Measurements from ENCODE around the gene TUBGCP3.

The TUBGCP3 gene

DNA sequence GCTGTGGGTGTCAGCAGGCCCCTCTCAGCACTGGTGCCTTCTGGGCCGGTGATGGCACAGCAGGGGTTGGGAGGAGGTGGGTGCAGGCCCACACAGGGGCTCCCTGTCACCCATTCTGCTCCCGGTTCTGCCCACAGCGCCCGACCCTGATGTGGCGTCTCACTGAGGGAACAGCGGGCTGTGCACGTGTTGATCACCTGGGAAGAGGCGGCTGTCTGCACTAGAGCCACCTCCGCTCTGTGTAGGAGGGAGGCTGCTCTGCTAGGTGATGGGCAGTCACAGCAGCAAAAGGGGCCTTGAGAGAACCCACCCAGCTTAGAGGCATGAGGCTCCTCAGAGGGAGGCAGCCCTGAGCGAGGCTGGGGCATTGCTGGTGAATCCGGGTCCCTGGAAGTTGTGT lies 39.2 kb upstream of the TUBGCP3 start:
- TF ChIP-seq, protein P1, sequence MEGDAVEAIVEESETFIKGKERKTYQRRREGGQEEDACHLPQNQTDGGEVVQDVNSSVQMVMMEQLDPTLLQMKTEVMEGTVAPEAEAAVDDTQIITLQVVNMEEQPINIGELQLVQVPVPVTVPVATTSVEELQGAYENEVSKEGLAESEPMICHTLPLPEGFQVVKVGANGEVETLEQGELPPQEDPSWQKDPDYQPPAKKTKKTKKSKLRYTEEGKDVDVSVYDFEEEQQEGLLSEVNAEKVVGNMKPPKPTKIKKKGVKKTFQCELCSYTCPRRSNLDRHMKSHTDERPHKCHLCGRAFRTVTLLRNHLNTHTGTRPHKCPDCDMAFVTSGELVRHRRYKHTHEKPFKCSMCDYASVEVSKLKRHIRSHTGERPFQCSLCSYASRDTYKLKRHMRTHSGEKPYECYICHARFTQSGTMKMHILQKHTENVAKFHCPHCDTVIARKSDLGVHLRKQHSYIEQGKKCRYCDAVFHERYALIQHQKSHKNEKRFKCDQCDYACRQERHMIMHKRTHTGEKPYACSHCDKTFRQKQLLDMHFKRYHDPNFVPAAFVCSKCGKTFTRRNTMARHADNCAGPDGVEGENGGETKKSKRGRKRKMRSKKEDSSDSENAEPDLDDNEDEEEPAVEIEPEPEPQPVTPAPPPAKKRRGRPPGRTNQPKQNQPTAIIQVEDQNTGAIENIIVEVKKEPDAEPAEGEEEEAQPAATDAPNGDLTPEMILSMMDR (IDR thresholded peaks at IDR 0.05; ENCODE audit: control insufficient read depth, extremely low read depth, insufficient read depth), result no peak
- DNase-seq (ENCODE audit: low read depth), result no peak
- H3K4me3 ChIP-seq (ENCODE audit: low read depth, low read length), result no peak overlapping the region

- TF ChIP-seq, protein P1 (IDR thresholded peaks at IDR 0.05; ENCODE audit: control insufficient read depth, extremely low read depth, insufficient read depth), result no peak
- H3K4me3 ChIP-seq (ENCODE audit: low read depth, low read length), result no peak overlapping the region
- DNase-seq (ENCODE audit: low read depth), result no peak
These were observed 38.8 kb upstream of the TUBGCP3 start for GRCh38 chr13:112626761-112627160.

GRCh38 chr13:112626124-112626523 lies 38.2 kb upstream of the TUBGCP3 start:
- no peak overlapping the region for H3K4me3 ChIP-seq (ENCODE audit: low read depth, low read length)
- no peak for DNase-seq (ENCODE audit: low read depth)
- TF ChIP-seq, protein P1 (IDR thresholded peaks at IDR 0.05; ENCODE audit: control insufficient read depth, extremely low read depth, insufficient read depth), result no peak

DNA sequence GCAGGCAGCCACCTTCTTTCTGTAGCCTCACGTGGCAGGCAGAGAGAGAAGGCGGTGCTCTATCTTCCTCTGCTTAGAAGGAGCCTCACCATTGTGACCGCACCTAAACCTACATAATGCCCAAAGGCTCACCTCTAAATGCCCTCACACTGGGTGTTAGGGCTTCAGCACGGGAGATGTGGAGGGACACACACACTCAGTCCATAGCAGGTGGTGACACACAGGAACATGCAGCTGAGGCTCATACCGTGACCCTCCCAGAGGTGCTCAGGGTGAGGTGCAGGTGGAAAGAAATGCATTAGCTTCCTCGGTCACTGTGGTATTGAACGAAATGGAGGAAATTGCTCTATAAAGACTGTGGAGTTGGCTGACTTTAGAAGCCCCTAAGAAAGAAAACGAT lies 37.7 kb upstream of the TUBGCP3 start:
- no peak overlapping the region for H3K4me3 ChIP-seq (ENCODE audit: low read depth, low read length)
- no peak for DNase-seq (ENCODE audit: low read depth)
- TF ChIP-seq, protein P1 (IDR thresholded peaks at IDR 0.05; ENCODE audit: control insufficient read depth, extremely low read depth, insufficient read depth), result no peak

- no peak overlapping the region for H3K4me3 ChIP-seq (ENCODE audit: low read depth, low read length)
- TF ChIP-seq, protein P1 (IDR thresholded peaks at IDR 0.05; ENCODE audit: control insufficient read depth, extremely low read depth, insufficient read depth), result no peak
- DNase-seq (ENCODE audit: low read depth), result no peak
These were observed 36.9 kb upstream of the TUBGCP3 start for GRCh38 chr13:112624602-112625430.

GRCh38 chr13:112624040-112624439 lies 36.1 kb upstream of the TUBGCP3 start:
- TF ChIP-seq, protein P1 (IDR thresholded peaks at IDR 0.05; ENCODE audit: control insufficient read depth, extremely low read depth, insufficient read depth), result no peak
- no peak for DNase-seq (ENCODE audit: low read depth)
- no peak overlapping the region for H3K4me3 ChIP-seq (ENCODE audit: low read depth, low read length)

All from LNCaP clone FGC (cell line).